HepG2 (cell line): Measurements from ENCODE around the gene PTTG1. TPM values are rescaled to one million over a fixed set of nuclear protein-coding genes. Genes with fewer than 3 reads are reported as not detected.
A peak's percentile ranks its signal among the peaks of the same experiment; 100 is the strongest.

Experiments
- ERF ChIP-seq: IDR thresholded peaks from 2 replicates; pipeline ENCODE4 v1.6.1; 2018; ENCODE audit warnings: missing biosample characterization, missing genetic modification reagents
- GLI4 ChIP-seq: sonication (generic); formaldehyde crosslinking; IDR thresholded peaks from 2 replicates; pipeline ENCODE4 v1.5.1; 2020; ENCODE audit warnings: missing genetic modification reagents, mild to moderate bottlenecking, moderate library complexity, borderline replicate concordance
- HDAC1 ChIP-seq: sonication (generic); formaldehyde crosslinking; IDR thresholded peaks from 2 replicates; pipeline ENCODE4 v1.5.1; 2020; ENCODE audit warnings: mild to moderate bottlenecking, missing genetic modification reagents
- HNRNPH1 ChIP-seq: fragments of 200-400 bp; formaldehyde crosslinking; optimal IDR thresholded peaks from 2 replicates; pipeline ENCODE3; 2017; ENCODE audit warnings: mild to moderate bottlenecking, low read depth, low read length
- KDM5A ChIP-seq: fragments of 200-600 bp; sonication (generic); IDR thresholded peaks from 2 replicates; pipeline ENCODE4 v1.7.0; 2018; ENCODE audit warnings: antibody characterized with exemption, mild to moderate bottlenecking, low read length, borderline replicate concordance
- MIER2 ChIP-seq: IDR thresholded peaks from 2 replicates; pipeline ENCODE4 v1.6.1; 2016; ENCODE audit warnings: missing biosample characterization, missing genetic modification reagents
- MTF2 ChIP-seq: sonication (generic); formaldehyde crosslinking; IDR thresholded peaks from 2 replicates; pipeline ENCODE4 v1.5.0; 2020; ENCODE audit warnings: missing genetic modification reagents, borderline replicate concordance
- PLRG1 ChIP-seq: fragments of 450-650 bp; conservative IDR thresholded peaks from 2 replicates; pipeline ENCODE4 v1.6.1; 2016
- ZNF10 ChIP-seq: sonication (generic); formaldehyde crosslinking; IDR thresholded peaks from 2 replicates; pipeline ENCODE4 v1.4.0; 2020; ENCODE audit warnings: mild to moderate bottlenecking, low read depth, missing genetic modification reagents, borderline replicate concordance
- ZNF709 ChIP-seq: sonication (generic); formaldehyde crosslinking; IDR thresholded peaks from 2 replicates; pipeline ENCODE4 v1.5.0; 2020; ENCODE audit warnings: mild to moderate bottlenecking, missing genetic modification reagents
- ZNF841 ChIP-seq: sonication (generic); formaldehyde crosslinking; IDR thresholded peaks from 2 replicates; pipeline ENCODE4 v1.8.1; 2023; ENCODE audit warnings: missing genetic modification reagents, borderline replicate concordance
- ZNF879 ChIP-seq: sonication (generic); formaldehyde crosslinking; IDR thresholded peaks from 2 replicates; pipeline ENCODE4 v1.8.1; 2023; ENCODE audit warnings: missing genetic modification reagents
- ZSCAN20 ChIP-seq: sonication (generic); formaldehyde crosslinking; IDR thresholded peaks from 2 replicates; pipeline ENCODE4 v1.4.0; 2020; ENCODE audit warnings: missing genetic modification reagents, mild to moderate bottlenecking, borderline replicate concordance
- polyA plus RNA-seq, 8 experiments: library from polyadenylated mRNA; depleted of rRNA in 3 of 8; stranded (reverse) in 7 of 8; unstranded in 1 of 8; fragments of >200 nt; fragmentation: Illumina TruSeq in 4 of 8; extraction: Trizol in 4 of 8; gene quantifications; 2 replicates each; pipeline versions ENCODE4 v1.2.1 to v1.2.3, GENCODE V29; 2011 to 2016; ENCODE audit warnings: low read depth in 4 of 8, missing spikeins in 1 of 8, mixed read lengths in 1 of 8; ENCODE audit not compliant: insufficient read depth in 1 of 8
- total RNA-seq, 5 experiments: library from RNA; depleted of rRNA; stranded (reverse); fragments of >200 nt; fragmentation: Illumina TruSeq; extraction: Trizol; gene quantifications; 2 replicates each; pipeline ENCODE4 v1.2.3, GENCODE V29; 2016; ENCODE audit warnings: low read depth in 1 of 5
- TF ChIP-seq, protein P1 (sequence below): sonication (generic); formaldehyde crosslinking; IDR thresholded peaks from 2 replicates; pipeline ENCODE4 v1.5.1; 2020; ENCODE audit warnings: missing genetic modification reagents, mild to moderate bottlenecking, borderline replicate concordance
- TF ChIP-seq, protein P2 (sequence below): sonication (generic); formaldehyde crosslinking; conservative IDR thresholded peaks from 2 replicates; pipeline ENCODE4 v1.5.0; 2020; ENCODE audit warnings: missing genetic modification reagents
- TF ChIP-seq, protein P3 (sequence below), 2 experiments: sonication (generic) in 1 of 2; formaldehyde crosslinking in 1 of 2; IDR thresholded peaks; 2 replicates each; pipeline versions ENCODE4 v1.4.0 to v1.6.1; 2018 to 2020; ENCODE audit warnings: missing genetic modification reagents in 2 of 2, borderline replicate concordance in 1 of 2, low read depth in 1 of 2, mild to moderate bottlenecking in 1 of 2, missing biosample characterization in 1 of 2
- TF ChIP-seq, protein P4 (sequence below): sonication (generic); formaldehyde crosslinking; IDR thresholded peaks from 2 replicates; pipeline ENCODE4 v1.4.0; 2020; ENCODE audit warnings: missing genetic modification reagents
- TF ChIP-seq, protein P5 (sequence below): sonication (generic); formaldehyde crosslinking; IDR thresholded peaks from 2 replicates; pipeline ENCODE4 v1.5.1; 2020; ENCODE audit warnings: mild to moderate bottlenecking, missing genetic modification reagents, borderline replicate concordance

The PTTG1 gene
- total and polyA plus RNA-seq, 2 of the 13 experiments (the other 11 are each of a cell fraction or from before 2014, with no cell fraction given): 102 to 161 TPM

DNA sequence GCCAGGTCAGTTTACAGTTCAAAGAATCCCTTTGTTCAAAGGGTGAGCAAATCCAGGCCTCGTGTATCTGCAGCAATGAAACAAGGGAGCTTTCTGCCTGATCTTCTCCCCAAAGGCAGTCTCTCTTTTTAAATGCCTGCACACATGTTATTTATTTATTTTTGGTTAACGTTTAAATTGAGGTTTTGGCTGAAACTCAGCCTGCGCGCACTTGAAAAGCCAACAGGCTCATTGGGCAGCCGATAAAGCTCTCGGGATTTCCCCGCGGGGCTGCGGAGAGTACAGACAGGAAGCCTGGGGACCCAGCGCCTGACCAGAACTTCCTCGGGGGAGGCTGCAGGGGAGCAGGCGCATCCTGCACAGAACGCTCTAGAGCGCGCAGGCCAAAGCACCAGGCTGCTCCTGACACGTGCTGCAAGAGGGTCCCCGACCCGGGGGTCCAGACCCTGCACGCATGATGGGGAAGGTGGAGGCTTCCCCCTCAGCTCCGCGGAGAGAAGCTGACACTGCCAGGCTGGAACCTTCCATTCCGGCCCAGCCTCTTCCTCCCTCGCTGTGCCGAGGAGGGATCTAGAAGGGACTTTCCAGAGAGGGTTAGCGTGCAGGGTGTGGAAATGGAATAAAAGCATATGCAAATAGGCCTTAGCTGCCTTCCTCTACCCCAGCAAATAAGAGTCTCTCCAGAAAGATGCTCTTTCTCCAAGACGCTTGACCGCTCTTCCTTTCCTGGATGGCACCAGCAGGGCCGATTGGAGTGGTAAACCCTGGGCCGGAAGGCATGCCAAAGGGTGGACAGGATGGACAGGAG lies 46.1 kb downstream of the PTTG1 start (continued):
- TF ChIP-seq MIER2 (CRISPR knock-in tag) (no peak), ZSCAN20 (CRISPR knock-in tag) (no peak), GLI4 (CRISPR knock-in tag) (peak; percentile 75; the same call in 1 of the 2 replicates), ERF (peak; percentile 85), HDAC1 (CRISPR knock-in tag) (peak; percentile 79), MTF2 (CRISPR knock-in tag) (no peak), HNRNPH1 (no peak), PLRG1 (no peak), ZNF841 (CRISPR knock-in tag) (no peak), ZNF709 (CRISPR knock-in tag) (0 out of 2 replicates have a peak, but pooled peaks have one; percentile 41), ZNF10 (CRISPR knock-in tag) (no peak), KDM5A (no peak), ZNF879 (CRISPR knock-in tag) (0 out of 2 replicates have a peak, but pooled peaks have one; percentile 41)
- TF ChIP-seq, protein P1, sequence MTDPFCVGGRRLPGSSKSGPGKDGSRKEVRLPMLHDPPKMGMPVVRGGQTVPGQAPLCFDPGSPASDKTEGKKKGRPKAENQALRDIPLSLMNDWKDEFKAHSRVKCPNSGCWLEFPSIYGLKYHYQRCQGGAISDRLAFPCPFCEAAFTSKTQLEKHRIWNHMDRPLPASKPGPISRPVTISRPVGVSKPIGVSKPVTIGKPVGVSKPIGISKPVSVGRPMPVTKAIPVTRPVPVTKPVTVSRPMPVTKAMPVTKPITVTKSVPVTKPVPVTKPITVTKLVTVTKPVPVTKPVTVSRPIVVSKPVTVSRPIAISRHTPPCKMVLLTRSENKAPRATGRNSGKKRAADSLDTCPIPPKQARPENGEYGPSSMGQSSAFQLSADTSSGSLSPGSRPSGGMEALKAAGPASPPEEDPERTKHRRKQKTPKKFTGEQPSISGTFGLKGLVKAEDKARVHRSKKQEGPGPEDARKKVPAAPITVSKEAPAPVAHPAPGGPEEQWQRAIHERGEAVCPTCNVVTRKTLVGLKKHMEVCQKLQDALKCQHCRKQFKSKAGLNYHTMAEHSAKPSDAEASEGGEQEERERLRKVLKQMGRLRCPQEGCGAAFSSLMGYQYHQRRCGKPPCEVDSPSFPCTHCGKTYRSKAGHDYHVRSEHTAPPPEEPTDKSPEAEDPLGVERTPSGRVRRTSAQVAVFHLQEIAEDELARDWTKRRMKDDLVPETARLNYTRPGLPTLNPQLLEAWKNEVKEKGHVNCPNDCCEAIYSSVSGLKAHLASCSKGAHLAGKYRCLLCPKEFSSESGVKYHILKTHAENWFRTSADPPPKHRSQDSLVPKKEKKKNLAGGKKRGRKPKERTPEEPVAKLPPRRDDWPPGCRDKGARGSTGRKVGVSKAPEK: no peak
- TF ChIP-seq, protein P2, sequence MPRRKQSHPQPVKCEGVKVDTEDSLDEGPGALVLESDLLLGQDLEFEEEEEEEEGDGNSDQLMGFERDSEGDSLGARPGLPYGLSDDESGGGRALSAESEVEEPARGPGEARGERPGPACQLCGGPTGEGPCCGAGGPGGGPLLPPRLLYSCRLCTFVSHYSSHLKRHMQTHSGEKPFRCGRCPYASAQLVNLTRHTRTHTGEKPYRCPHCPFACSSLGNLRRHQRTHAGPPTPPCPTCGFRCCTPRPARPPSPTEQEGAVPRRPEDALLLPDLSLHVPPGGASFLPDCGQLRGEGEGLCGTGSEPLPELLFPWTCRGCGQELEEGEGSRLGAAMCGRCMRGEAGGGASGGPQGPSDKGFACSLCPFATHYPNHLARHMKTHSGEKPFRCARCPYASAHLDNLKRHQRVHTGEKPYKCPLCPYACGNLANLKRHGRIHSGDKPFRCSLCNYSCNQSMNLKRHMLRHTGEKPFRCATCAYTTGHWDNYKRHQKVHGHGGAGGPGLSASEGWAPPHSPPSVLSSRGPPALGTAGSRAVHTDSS (CRISPR knock-in tag): no peak
- TF ChIP-seq, protein P3, sequence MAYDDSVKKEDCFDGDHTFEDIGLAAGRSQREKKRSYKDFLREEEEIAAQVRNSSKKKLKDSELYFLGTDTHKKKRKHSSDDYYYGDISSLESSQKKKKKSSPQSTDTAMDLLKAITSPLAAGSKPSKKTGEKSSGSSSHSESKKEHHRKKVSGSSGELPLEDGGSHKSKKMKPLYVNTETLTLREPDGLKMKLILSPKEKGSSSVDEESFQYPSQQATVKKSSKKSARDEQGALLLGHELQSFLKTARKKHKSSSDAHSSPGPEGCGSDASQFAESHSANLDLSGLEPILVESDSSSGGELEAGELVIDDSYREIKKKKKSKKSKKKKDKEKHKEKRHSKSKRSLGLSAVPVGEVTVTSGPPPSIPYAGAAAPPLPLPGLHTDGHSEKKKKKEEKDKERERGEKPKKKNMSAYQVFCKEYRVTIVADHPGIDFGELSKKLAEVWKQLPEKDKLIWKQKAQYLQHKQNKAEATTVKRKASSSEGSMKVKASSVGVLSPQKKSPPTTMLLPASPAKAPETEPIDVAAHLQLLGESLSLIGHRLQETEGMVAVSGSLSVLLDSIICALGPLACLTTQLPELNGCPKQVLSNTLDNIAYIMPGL (CRISPR knock-in tag; IDR thresholded peaks at IDR 0.05; ENCODE audit: borderline replicate concordance in 1 of 2, low read depth in 1 of 2): peak; percentile 72 to 74; a peak in 2 of 4 replicates
- TF ChIP-seq, protein P4, sequence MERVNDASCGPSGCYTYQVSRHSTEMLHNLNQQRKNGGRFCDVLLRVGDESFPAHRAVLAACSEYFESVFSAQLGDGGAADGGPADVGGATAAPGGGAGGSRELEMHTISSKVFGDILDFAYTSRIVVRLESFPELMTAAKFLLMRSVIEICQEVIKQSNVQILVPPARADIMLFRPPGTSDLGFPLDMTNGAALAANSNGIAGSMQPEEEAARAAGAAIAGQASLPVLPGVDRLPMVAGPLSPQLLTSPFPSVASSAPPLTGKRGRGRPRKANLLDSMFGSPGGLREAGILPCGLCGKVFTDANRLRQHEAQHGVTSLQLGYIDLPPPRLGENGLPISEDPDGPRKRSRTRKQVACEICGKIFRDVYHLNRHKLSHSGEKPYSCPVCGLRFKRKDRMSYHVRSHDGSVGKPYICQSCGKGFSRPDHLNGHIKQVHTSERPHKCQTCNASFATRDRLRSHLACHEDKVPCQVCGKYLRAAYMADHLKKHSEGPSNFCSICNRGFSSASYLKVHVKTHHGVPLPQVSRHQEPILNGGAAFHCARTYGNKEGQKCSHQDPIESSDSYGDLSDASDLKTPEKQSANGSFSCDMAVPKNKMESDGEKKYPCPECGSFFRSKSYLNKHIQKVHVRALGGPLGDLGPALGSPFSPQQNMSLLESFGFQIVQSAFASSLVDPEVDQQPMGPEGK (CRISPR knock-in tag): peak; percentile 78
- TF ChIP-seq, protein P5, sequence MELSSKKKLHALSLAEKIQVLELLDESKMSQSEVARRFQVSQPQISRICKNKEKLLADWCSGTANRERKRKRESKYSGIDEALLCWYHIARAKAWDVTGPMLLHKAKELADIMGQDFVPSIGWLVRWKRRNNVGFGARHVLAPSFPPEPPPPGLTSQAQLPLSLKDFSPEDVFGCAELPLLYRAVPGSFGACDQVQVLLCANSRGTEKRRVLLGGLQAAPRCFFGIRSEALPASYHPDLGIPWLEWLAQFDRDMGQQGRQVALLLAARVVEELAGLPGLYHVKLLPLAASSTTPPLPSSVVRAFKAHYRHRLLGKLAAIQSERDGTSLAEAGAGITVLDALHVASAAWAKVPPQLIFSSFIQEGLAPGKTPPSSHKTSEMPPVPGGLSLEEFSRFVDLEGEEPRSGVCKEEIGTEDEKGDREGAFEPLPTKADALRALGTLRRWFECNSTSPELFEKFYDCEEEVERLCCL: no peak
